Thymus (tissue), 11 donors: ENCODE results near the gene TP73. TPM values are rescaled to one million over a fixed set of nuclear protein-coding genes. Genes with fewer than 3 reads are reported as not detected.

Experiments used
- DNase-seq, 9 donors: peaks; one replicate each; pipeline ENCODE4 v3.0.0-alpha.2; 2013; ENCODE audit warnings: low spot score in 9 of 9, low read depth in 6 of 9, missing footprints in 1 of 9
- H3K27ac ChIP-seq, 2 donors: one replicate each; pipeline ENCODE4 v1.5.1; 2013; ENCODE audit warnings: control low read depth in 1 of 2, low read depth in 1 of 2, low read length in 1 of 2, mild to moderate bottlenecking in 1 of 2, moderate library complexity in 1 of 2
- H3K27me3 ChIP-seq, 2 donors: one replicate each; pipeline ENCODE4 v1.5.1; 2013; ENCODE audit warnings: low read length in 1 of 2; ENCODE audit not compliant: control insufficient read depth in 2 of 2, insufficient read depth in 1 of 2
- H3K36me3 ChIP-seq, 2 donors: one replicate each; pipeline ENCODE4 v1.5.1; 2013; ENCODE audit warnings: low read length in 1 of 2, mild to moderate bottlenecking in 1 of 2, moderate library complexity in 1 of 2; ENCODE audit not compliant: control insufficient read depth in 2 of 2, insufficient read depth in 2 of 2
- H3K4me1 ChIP-seq, 2 donors: one replicate each; pipeline ENCODE4 v1.5.1; 2013; ENCODE audit warnings: low read length in 2 of 2; ENCODE audit not compliant: control insufficient read depth in 2 of 2, insufficient read depth in 2 of 2
- H3K4me3 ChIP-seq, 2 donors: one replicate each; pipeline ENCODE4 v1.5.1; 2013; ENCODE audit warnings: low read length in 2 of 2, control low read depth in 1 of 2, mild to moderate bottlenecking in 1 of 2
- H3K9me3 ChIP-seq, 2 donors: one replicate each; pipeline ENCODE4 v1.5.1; 2013; ENCODE audit warnings: low read length in 1 of 2, mild to moderate bottlenecking in 1 of 2; ENCODE audit not compliant: control insufficient read depth in 2 of 2, insufficient read depth in 1 of 2
- WGBS: extraction: QIAGEN DNeasy Blood & Tissue Kit; methylation state at CpG from one replicate; pipeline ENCODE4 v1.1.7; 2013; 5-methylcytosine and 5-hydroxymethylcytosine counted together
- polyA plus RNA-seq: library from polyadenylated mRNA; stranded (reverse); fragments of 200-250 nt; gene quantifications from one replicate; pipeline ENCODE4 v1.2.3, GENCODE V29; 2013
- total RNA-seq: library from RNA; stranded (reverse); fragments of 120-200 nt; gene quantifications from one replicate; pipeline ENCODE4 v1.2.4, GENCODE V29; 2013
- donor health status: healthy.

The TP73 gene
- total and polyA plus RNA-seq, 2 donors: 2.6 to 2.9 TPM

- 89% methylated on average over 19 of the region's 19 CpGs for WGBS
- no peak for DNase-seq
Measured at GRCh38 chr1:3685906-3686305, 33.6 kb downstream of the TP73 start.

DNA sequence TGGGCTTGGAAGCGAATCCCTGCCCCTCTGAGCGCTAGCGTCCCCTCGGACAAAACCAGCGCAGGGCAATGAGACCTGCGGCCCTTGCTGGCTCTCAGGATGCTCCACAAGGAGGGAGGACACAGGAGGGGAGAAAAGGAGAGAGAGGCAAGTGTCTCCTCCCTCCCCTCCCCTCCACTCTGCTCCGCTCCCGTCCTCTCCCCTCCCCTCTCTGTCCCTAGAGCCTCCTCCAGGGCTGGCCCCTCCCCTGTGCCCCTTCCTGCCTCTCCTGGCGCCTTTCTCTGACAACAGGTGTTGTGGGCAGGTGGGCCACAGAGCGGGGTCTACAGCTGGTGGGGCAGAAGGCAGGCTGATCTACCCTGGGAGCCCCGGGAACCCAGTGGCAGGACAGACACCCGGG lies 35.2 kb downstream of the TP73 start:
- Histone ChIP-seq H3K36me3 (no peaks in the 10 kb centered on the region), H3K4me3 (no peak overlapping the region), H3K4me1 (peaks cover 0 to 18% of the 10 kb centered on the region in 2 donors), H3K27me3 (peaks cover 0 to 14% of the 10 kb centered on the region in 2 donors), H3K9me3 (no peaks in the 10 kb centered on the region), H3K27ac (no peak overlapping the region)
- 71% methylated on average over 12 of the region's 12 CpGs for WGBS
- no peak for DNase-seq

More at GRCh38 chr1:3685906-3686305, 33.6 kb downstream of the TP73 start:
- Histone ChIP-seq H3K9me3 (no peaks in the 10 kb centered on the region), H3K27me3 (peaks cover 0 to 14% of the 10 kb centered on the region in 2 donors), H3K27ac (no peak overlapping the region), H3K36me3 (no peaks in the 10 kb centered on the region), H3K4me1 (peaks cover 0 to 18% of the 10 kb centered on the region in 2 donors), H3K4me3 (no peak overlapping the region)

DNA sequence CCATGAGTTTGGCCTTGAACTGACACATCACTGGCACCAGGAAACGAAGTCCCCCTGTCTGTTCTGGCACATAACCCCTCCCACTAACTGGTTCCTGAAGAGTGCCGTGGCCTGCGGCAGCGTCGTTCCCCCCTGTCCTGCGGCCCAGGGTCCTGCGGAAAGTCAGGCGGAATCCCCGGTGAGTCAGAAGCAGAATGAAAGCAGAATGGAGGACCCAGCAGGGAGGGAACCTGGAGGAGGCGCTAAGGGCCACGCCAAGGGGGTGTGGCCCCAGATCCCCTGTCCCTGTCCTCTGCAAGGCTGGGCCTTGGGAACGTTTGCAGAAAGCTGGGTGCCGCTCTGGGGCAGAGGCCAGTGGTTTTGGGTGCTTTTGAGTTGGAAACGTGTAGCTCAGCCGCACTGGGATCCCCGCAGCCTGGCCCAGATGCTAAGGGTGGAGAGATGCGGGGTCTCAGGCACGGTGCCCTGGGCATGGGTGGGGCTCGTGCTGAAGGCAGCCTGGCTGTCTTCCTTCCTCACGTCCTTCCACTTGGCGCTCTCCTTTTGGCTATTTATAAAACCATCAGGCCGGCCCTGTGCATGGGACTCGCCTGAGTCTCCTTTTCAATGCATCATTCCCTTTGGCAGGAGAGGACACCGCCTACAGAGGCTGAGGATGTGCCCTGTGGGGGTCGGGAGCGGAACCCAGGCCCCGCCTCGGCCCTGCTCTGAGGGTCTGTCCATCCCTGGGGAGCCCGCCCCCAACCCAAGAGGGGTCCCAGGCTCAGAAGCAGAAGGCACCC lies 36.2 kb downstream of the TP73 start:
- peaks cover 0 to 18% of the 10 kb centered on the region in 2 donors for H3K4me1 ChIP-seq
- H3K9me3 ChIP-seq: no peaks in the 10 kb centered on the region
- H3K27ac ChIP-seq: no peak overlapping the region
- no peak for DNase-seq
- H3K27me3 ChIP-seq: peaks cover 0 to 11% of the 10 kb centered on the region in 2 donors
- no peaks in the 10 kb centered on the region for H3K36me3 ChIP-seq
- 87% methylated on average over 29 of the region's 29 CpGs for WGBS
- no peak overlapping the region for H3K4me3 ChIP-seq

DNA sequence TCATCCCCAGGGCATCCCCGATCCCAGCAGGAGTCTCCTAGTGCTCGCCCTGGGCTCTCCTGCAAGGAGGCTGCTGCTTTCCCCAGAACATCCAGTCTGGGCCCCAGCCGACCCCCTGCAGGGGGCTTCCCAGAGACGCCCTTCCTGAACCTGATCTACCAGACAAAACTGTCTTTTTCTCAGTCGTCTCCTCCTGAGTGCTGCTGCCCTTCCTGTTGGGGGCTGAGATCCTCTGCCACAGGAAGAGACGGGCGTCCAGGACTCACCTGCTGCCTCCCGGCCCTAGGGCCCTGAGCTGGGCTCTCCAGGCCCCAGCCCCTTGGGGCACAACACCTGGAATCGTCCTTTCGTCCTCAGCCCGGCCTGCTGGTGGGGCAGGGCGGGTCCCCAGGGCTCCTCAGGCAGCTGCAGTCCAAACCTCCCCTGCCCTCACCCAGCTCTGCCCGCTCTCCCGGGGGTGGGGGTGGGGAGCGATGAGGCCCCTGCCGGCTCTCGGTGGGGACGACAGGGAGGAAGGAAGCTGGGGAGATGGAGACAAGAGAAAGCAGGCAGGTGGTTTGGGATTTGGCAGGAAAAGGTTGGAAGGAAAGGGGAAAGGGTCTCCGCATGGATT lies 36.9 kb downstream of the TP73 start:
- Histone ChIP-seq H3K9me3 (no peaks in the 10 kb centered on the region), H3K4me1 (peaks cover 0 to 18% of the 10 kb centered on the region in 2 donors), H3K36me3 (no peaks in the 10 kb centered on the region), H3K4me3 (no peak overlapping the region), H3K27me3 (peaks cover 0 to 4% of the 10 kb centered on the region in 2 donors), H3K27ac (no peak overlapping the region)
- WGBS: 61% methylated on average over 19 of the region's 19 CpGs
- DNase-seq: no peak

DNA sequence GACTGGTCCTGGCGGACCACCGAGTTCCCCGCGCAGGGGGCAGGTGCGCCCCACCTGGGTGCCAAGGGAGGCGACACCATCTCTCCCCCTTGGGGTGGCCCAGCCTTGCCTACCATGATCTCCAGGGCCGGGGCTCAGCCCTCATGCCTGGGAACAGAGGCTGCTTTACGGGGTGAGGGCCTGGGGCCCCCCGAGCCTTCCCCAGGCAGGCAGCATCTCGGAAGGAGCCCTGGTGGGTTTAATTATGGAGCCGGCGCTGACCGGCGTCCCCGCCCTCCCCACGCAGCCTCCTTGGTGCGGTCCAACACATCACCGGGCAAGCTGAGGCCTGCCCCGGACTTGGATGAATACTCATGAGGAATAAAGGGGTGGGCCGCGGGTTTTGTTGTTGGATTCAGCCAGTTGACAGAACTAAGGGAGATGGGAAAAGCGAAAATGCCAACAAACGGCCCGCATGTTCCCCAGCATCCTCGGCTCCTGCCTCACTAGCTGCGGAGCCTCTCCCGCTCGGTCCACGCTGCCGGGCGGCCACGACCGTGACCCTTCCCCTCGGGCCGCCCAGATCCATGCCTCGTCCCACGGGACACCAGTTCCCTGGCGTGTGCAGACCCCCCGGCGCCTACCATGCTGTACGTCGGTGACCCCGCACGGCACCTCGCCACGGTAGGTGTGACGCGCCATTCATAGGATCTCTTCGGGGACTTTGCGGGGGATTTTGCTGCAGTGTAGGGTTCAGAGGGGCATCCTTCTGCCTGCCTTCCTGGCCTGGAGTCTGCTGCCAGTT lies 38.2 kb downstream of the TP73 start:
- no peak overlapping the region for H3K27ac ChIP-seq
- no peaks in the 10 kb centered on the region for H3K36me3 ChIP-seq
- 95% methylated on average over 50 of the region's 50 CpGs for WGBS
- no peak overlapping the region for H3K4me3 ChIP-seq
- H3K4me1 ChIP-seq: peaks cover 0 to 14% of the 10 kb centered on the region in 2 donors
- no peaks in the 10 kb centered on the region for H3K9me3 ChIP-seq
- no peak for DNase-seq
- peaks cover 0 to 2% of the 10 kb centered on the region in 2 donors for H3K27me3 ChIP-seq

- peaks cover 0 to 7% of the 10 kb centered on the region in 2 donors for H3K27me3 ChIP-seq
- no peak overlapping the region for H3K4me3 ChIP-seq
- no peak overlapping the region for H3K27ac ChIP-seq
- WGBS: 91% methylated on average over 24 of the region's 24 CpGs
- no peak for DNase-seq
- H3K36me3 ChIP-seq: no peaks in the 10 kb centered on the region
- H3K4me1 ChIP-seq: peaks cover 0 to 9% of the 10 kb centered on the region in 2 donors
- no peaks in the 10 kb centered on the region for H3K9me3 ChIP-seq
Measured at GRCh38 chr1:3691421-3692204, 39.3 kb downstream of the TP73 start.

GRCh38 chr1:3692598-3692997 lies 40.3 kb downstream of the TP73 start:
- 89% methylated on average over 13 of the region's 13 CpGs for WGBS
- DNase-seq: no peak
- H3K27ac ChIP-seq: no peak overlapping the region
- peaks cover 0 to 7% of the 10 kb centered on the region in 2 donors for H3K27me3 ChIP-seq
- no peaks in the 10 kb centered on the region for H3K9me3 ChIP-seq
- H3K4me1 ChIP-seq: peaks cover 0 to 9% of the 10 kb centered on the region in 2 donors
- H3K4me3 ChIP-seq: no peak overlapping the region
- H3K36me3 ChIP-seq: no peaks in the 10 kb centered on the region

GRCh38 chr1:3693321-3693720 lies 41.0 kb downstream of the TP73 start:
- H3K27me3 ChIP-seq: peaks cover 0 to 7% of the 10 kb centered on the region in 2 donors
- H3K4me1 ChIP-seq: peaks cover 0 to 6% of the 10 kb centered on the region in 2 donors
- no peak overlapping the region for H3K4me3 ChIP-seq
- H3K27ac ChIP-seq: no peak overlapping the region
- no peak for DNase-seq
- H3K36me3 ChIP-seq: no peaks in the 10 kb centered on the region
- H3K9me3 ChIP-seq: no peaks in the 10 kb centered on the region
- 96% methylated on average over 11 of the region's 11 CpGs for WGBS
